K562 (cell line): ENCODE results near the gene AVPR1A. TPM values are rescaled to one million over a fixed set of nuclear protein-coding genes. Genes with fewer than 3 reads are reported as not detected.

ENCODE experiments used
- ARID1B ChIP-seq: fragments of 450-650 bp; IDR thresholded peaks from 2 replicates; pipeline ENCODE4 v1.6.1; 2016; ENCODE audit warnings: antibody characterized with exemption, mild to moderate bottlenecking, inconsistent platforms
- DPF2 ChIP-seq: fragments of 450-650 bp; IDR thresholded peaks from 2 replicates; pipeline ENCODE4 v1.6.1; 2016
- GATA2 ChIP-seq: sonication (generic); formaldehyde crosslinking; IDR thresholded peaks from 2 replicates; pipeline ENCODE4 v1.4.0; 2020; ENCODE audit warnings: mild to moderate bottlenecking, missing genetic modification reagents
- KLF16 ChIP-seq: IDR thresholded peaks from 2 replicates; pipeline ENCODE4 v1.6.1; 2016; ENCODE audit warnings: antibody characterized with exemption
- MEF2A ChIP-seq: IDR thresholded peaks from 2 replicates; pipeline ENCODE4 v1.6.1; 2011; ENCODE audit warnings: low read depth, mild to moderate bottlenecking, low read length, moderate library complexity; ENCODE audit not compliant: control insufficient read depth
- MEF2D ChIP-seq: conservative IDR thresholded peaks from 2 replicates; pipeline ENCODE4 v1.6.1; 2016; ENCODE audit warnings: low read depth, missing genetic modification characterization, missing compliant biosample characterization
- MTA2 ChIP-seq: fragments of 450-650 bp; IDR thresholded peaks from 2 replicates; pipeline ENCODE4 v1.6.1; 2016; ENCODE audit warnings: low read depth
- PATZ1 ChIP-seq: fragments of 250-450 bp; sonication (Bioruptor Pico); IDR thresholded peaks from 2 replicates; pipeline ENCODE4 v1.5.0; 2020; ENCODE audit warnings: mild to moderate bottlenecking, borderline replicate concordance
- PML ChIP-seq: IDR thresholded peaks from 2 replicates; pipeline ENCODE4 v1.6.1; 2012; ENCODE audit warnings: low read length, inconsistent platforms
- SMARCA5 ChIP-seq: fragments of 450-650 bp; IDR thresholded peaks from 2 replicates; pipeline ENCODE4 v1.6.1; 2016
- ZNF232 ChIP-seq: sonication (generic); formaldehyde crosslinking; IDR thresholded peaks from 2 replicates; pipeline ENCODE4 v1.8.0; 2022; ENCODE audit warnings: mild to moderate bottlenecking, missing genetic modification reagents
- polyA plus RNA-seq, 8 experiments: library from polyadenylated mRNA; depleted of rRNA in 4 of 8; stranded (reverse) in 5 of 8; unstranded in 3 of 8; fragments of >200 nt; fragmentation: Nextera tagmentation in 2 of 8; fragmentation: Illumina TruSeq in 1 of 8; extraction: Ambion mirVana in 2 of 8; extraction: Trizol in 1 of 8; gene quantifications; 2 replicates each; pipeline versions ENCODE4 v1.2.1 to v1.2.3, GENCODE V29; 2011 to 2014; ENCODE audit warnings: inconsistent platforms in 1 of 8, missing spikeins in 1 of 8
- total RNA-seq, 7 experiments: library from RNA; depleted of rRNA in 6 of 7; stranded (reverse); fragments of >200 nt in 6 of 7; fragmentation: Illumina TruSeq in 2 of 7; extraction: Trizol in 2 of 7; gene quantifications; 2 replicates each; pipeline versions ENCODE4 v1.2.1 to v1.2.3, GENCODE V29; 2011 to 2021; ENCODE audit warnings: low replicate concordance in 1 of 7
- TF ChIP-seq, protein P1 (sequence below): fragments of 250-450 bp; sonication (Bioruptor Pico); IDR thresholded peaks from 2 replicates; pipeline ENCODE4 v1.5.0; 2021; ENCODE audit warnings: mild to moderate bottlenecking, borderline replicate concordance
- TF ChIP-seq, protein P2 (sequence below): fragments of 450-650 bp; formaldehyde crosslinking; IDR thresholded peaks from 2 replicates; pipeline ENCODE4 v1.4.0; 2020; ENCODE audit warnings: mild to moderate bottlenecking, mixed read lengths

Gene AVPR1A
- total and polyA plus RNA-seq, 9 of the 15 experiments (the other 6 are each of a cell fraction or from before 2014, with no cell fraction given): under 0.01 to 0.04 (median 0.03) TPM; not detected in 3

DNA sequence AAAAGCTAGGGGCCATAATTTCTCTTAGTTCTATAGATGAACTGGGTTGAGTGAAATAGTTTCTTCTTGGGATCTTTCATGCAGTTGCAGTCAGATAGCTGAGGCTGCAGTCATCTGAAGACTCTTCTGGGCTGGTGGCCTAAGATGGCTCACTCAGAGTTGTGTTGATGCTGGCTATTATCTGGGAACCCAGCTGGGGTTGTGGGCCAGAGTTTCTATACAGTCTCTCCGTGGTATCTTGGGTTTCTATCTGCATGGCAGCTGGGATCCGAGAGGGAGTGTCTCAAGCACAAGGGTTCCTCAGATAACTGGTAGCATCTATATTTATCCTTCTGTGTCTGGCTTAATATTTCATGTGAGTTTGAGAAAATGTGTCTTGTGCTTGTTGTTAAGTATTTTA is 21.1 kb downstream of the AVPR1A start (continued):
- TF ChIP-seq GATA2 (CRISPR knock-in tag) (peak; percentile 56; the same call in 1 of the 2 replicates), SMARCA5 (no peak), MTA2 (peak; percentile 62), KLF16 (peak; percentile 51; the same call in 1 of the 2 replicates), PML (peak; percentile 41; the same call in 1 of the 2 replicates), PATZ1 (CRISPR knock-in tag) (no peak), DPF2 (peak; percentile 66), ARID1B (peak; percentile 82), ZNF232 (CRISPR knock-in tag) (no peak), MEF2A (peak; percentile 65), MEF2D (tag) (peak; percentile 78)
- TF ChIP-seq, protein P1, sequence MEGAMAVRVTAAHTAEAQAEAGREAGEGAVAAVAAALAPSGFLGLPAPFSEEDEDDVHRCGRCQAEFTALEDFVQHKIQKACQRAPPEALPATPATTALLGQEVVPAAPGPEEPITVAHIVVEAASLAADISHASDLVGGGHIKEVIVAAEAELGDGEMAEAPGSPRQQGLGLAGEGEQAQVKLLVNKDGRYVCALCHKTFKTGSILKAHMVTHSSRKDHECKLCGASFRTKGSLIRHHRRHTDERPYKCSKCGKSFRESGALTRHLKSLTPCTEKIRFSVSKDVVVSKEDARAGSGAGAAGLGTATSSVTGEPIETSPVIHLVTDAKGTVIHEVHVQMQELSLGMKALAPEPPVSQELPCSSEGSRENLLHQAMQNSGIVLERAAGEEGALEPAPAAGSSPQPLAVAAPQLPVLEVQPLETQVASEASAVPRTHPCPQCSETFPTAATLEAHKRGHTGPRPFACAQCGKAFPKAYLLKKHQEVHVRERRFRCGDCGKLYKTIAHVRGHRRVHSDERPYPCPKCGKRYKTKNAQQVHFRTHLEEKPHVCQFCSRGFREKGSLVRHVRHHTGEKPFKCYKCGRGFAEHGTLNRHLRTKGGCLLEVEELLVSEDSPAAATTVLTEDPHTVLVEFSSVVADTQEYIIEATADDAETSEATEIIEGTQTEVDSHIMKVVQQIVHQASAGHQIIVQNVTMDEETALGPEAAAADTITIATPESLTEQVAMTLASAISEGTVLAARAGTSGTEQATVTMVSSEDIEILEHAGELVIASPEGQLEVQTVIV: no peak
- TF ChIP-seq, protein P2, sequence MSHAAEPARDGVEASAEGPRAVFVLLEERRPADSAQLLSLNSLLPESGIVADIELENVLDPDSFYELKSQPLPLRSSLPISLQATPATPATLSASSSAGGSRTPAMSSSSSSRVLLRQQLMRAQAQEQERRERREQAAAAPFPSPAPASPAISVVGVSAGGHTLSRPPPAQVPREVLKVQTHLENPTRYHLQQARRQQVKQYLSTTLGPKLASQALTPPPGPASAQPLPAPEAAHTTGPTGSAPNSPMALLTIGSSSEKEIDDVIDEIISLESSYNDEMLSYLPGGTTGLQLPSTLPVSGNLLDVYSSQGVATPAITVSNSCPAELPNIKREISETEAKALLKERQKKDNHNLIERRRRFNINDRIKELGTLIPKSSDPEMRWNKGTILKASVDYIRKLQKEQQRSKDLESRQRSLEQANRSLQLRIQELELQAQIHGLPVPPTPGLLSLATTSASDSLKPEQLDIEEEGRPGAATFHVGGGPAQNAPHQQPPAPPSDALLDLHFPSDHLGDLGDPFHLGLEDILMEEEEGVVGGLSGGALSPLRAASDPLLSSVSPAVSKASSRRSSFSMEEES (CRISPR knock-in tag): no peak
